B cell (primary cell): ENCODE data around the gene WDR62. TPM values are rescaled to one million over a fixed set of nuclear protein-coding genes. Genes with fewer than 3 reads are reported as not detected.
"Not testable (repeated sequence)": the region's sequence is repeated elsewhere in the genome, so short reads cannot be mapped to it uniquely, and the experiment has no call there.

Experiments used
- ATAC-seq: fragments of 200-7000 bp; cut with Tn5 transposase; one replicate; pipeline ENCODE4 v1.10.0; 2021; ENCODE audit warnings: low read depth, mild to moderate bottlenecking, moderate number of reproducible peaks, moderate library complexity
- CTCF ChIA-PET: fragments of 350-600 bp; sonication (Branson Sonifier 250); formaldehyde crosslinking; loops from one replicate; lab custom pipeline; 2021; ENCODE audit warnings: antibody characterized with exemption, inconsistent platforms; lab: Charles Lee
- POLR2A ChIA-PET: fragments of 350-600 bp; sonication (Branson Sonifier 250); formaldehyde crosslinking; loops from one replicate; lab custom pipeline; 2021; ENCODE audit warnings: antibody characterized with exemption; lab: Charles Lee
- DNase-seq: peaks from one replicate; pipeline ENCODE4 v3.0.0; 2013
- H2AFZ ChIP-seq: 2 replicates; pipeline ENCODE4 v1.6.1; 2012; ENCODE audit warnings: mild to moderate bottlenecking, low read depth, low read length; ENCODE audit not compliant: insufficient read depth, poor library complexity, severe bottlenecking
- H3K27ac ChIP-seq, 2 donors: 1 replicate in 1 of 2; 2 replicates in 1 of 2; pipeline ENCODE4 v1.5.1; 2012 to 2013; ENCODE audit warnings: low read length in 2 of 2, mild to moderate bottlenecking in 2 of 2, moderate library complexity in 1 of 2
- H3K27me3 ChIP-seq, 4 experiments: fragments of 200-600 bp in 1 of 4; sonication (generic) in 1 of 4; replicated peaks in 1 of 4; 1 replicate in 2 of 4; 2 replicates in 2 of 4; pipeline versions ENCODE4 v1.6.1 to v1.7.0; 2013 to 2016; ENCODE audit warnings: low read length in 3 of 4, mild to moderate bottlenecking in 2 of 4, mixed read lengths in 1 of 4, moderate library complexity in 1 of 4; ENCODE audit not compliant: insufficient read depth in 4 of 4, control insufficient read depth in 3 of 4; ENCODE audit errors: control extremely low read depth in 1 of 4
- H3K36me3 ChIP-seq, 2 experiments: replicated peaks in 1 of 2; 1 replicate in 1 of 2; 2 replicates in 1 of 2; pipeline versions ENCODE4 v1.6.1 to v1.7.1; 2013; ENCODE audit warnings: low read length in 1 of 2; ENCODE audit not compliant: insufficient read depth in 2 of 2, control insufficient read depth in 1 of 2; ENCODE audit errors: control extremely low read depth in 1 of 2, extremely low read depth in 1 of 2
- H3K4me1 ChIP-seq, 2 donors: fragments of 200-600 bp in 1 of 2; sonication (generic) in 1 of 2; 1 replicate in 1 of 2; 2 replicates in 1 of 2; pipeline versions ENCODE4 v1.5.1 to v1.6.1; 2013 to 2017; ENCODE audit warnings: low read length in 2 of 2; ENCODE audit not compliant: control insufficient read depth in 2 of 2, insufficient read depth in 2 of 2
- H3K4me2 ChIP-seq: replicated peaks from 2 replicates; pipeline ENCODE3; 2012; ENCODE audit warnings: mild to moderate bottlenecking, low read depth, low read length; ENCODE audit not compliant: poor library complexity, severe bottlenecking
- H3K4me3 ChIP-seq, 5 experiments: fragments of 200-600 bp in 1 of 5; sonication (generic) in 1 of 5; 1 replicate in 3 of 5; 2 replicates in 2 of 5; pipeline versions ENCODE4 v1.5.1 to v1.7.0; 2011 to 2016; ENCODE audit warnings: low read length in 4 of 5, mild to moderate bottlenecking in 4 of 5, low read depth in 2 of 5, control low read depth in 1 of 5, moderate library complexity in 1 of 5; ENCODE audit not compliant: insufficient read depth in 1 of 5; ENCODE audit errors: control extremely low read depth in 1 of 5, extremely low read depth in 1 of 5
- H3K79me2 ChIP-seq: fragments of 200-600 bp; sonication (generic); one replicate; pipeline ENCODE4 v1.6.0; 2016; ENCODE audit warnings: low read length; ENCODE audit not compliant: control insufficient read depth, insufficient read depth
- H3K9ac ChIP-seq: fragments of 200-600 bp; sonication (generic); 2 replicates; pipeline ENCODE4 v1.6.1; 2017; ENCODE audit warnings: mild to moderate bottlenecking, low read length, moderate library complexity
- H3K9me3 ChIP-seq, 3 donors: one replicate each; pipeline versions ENCODE4 v1.6.1 to v1.7.1; 2013; ENCODE audit warnings: low read length in 2 of 3; ENCODE audit not compliant: control insufficient read depth in 2 of 3, insufficient read depth in 1 of 3; ENCODE audit errors: control extremely low read depth in 1 of 3
- H4K20me1 ChIP-seq: 2 replicates; pipeline ENCODE4 v1.6.0; 2012; ENCODE audit warnings: mild to moderate bottlenecking, low read length; ENCODE audit not compliant: insufficient read depth, control insufficient read depth, poor library complexity, severe bottlenecking
- H3K27ac Mint-ChIP-seq: one replicate; pipeline ENCODE4 v1.8.0; 2021; ENCODE audit warnings: mixed read lengths
- H3K27me3 Mint-ChIP-seq: one replicate; pipeline ENCODE4 v1.8.0; 2021; ENCODE audit warnings: mixed read lengths
- H3K4me1 Mint-ChIP-seq: one replicate; pipeline ENCODE4 v1.8.0; 2021; ENCODE audit warnings: mixed read lengths
- H3K4me3 Mint-ChIP-seq: one replicate; pipeline ENCODE4 v1.8.0; 2021; ENCODE audit warnings: mixed read lengths
- H3K9me3 Mint-ChIP-seq: one replicate; pipeline ENCODE4 v1.8.0; 2022; ENCODE audit warnings: mixed read lengths; ENCODE audit not compliant: insufficient read depth
- EZH2 ChIP-seq: IDR thresholded peaks from 2 replicates; pipeline ENCODE4 v1.6.1; 2012; ENCODE audit warnings: borderline replicate concordance, low read depth, mild to moderate bottlenecking, moderate library complexity, low read length; ENCODE audit not compliant: insufficient read depth, poor library complexity, severe bottlenecking
- WGBS: methylation state at CpG from one replicate; pipeline ENCODE4 v1.1.5; 2013; ENCODE audit warnings: missing lambda C conversion rate; ENCODE audit not compliant: insufficient coverage; 5-methylcytosine and 5-hydroxymethylcytosine counted together
- intact Hi-C: fragments of 100-400 bp; cut with micrococcal nuclease; formaldehyde crosslinking; loops from one replicate; pipeline ENCODE4 v1.10.0; 2022
- polyA plus RNA-seq: library from polyadenylated mRNA; depleted of rRNA; stranded (reverse); fragments of >200 nt; gene quantifications from 2 replicates; pipeline ENCODE4 v1.2.3, GENCODE V29; 2012
- total RNA-seq, 2 donors: library from RNA; stranded (reverse); fragments of 120-200 nt in 1 of 2; gene quantifications; 1 replicate in 1 of 2; 2 replicates in 1 of 2; pipeline versions ENCODE4 v1.2.3 to v1.2.4, GENCODE V29; 2013 to 2022
- TF ChIP-seq, protein P1 (sequence below): fragments of 200-600 bp; IDR thresholded peaks from one replicate; pipeline ENCODE4 v1.8.0; 2022; ENCODE audit warnings: antibody characterized with exemption, mild to moderate bottlenecking

WDR62 gene
- total and polyA plus RNA-seq, 2 donors (not counting 1 experiment from before 2014, with no cell fraction given), result 1.8 to 1.9 TPM

DNA sequence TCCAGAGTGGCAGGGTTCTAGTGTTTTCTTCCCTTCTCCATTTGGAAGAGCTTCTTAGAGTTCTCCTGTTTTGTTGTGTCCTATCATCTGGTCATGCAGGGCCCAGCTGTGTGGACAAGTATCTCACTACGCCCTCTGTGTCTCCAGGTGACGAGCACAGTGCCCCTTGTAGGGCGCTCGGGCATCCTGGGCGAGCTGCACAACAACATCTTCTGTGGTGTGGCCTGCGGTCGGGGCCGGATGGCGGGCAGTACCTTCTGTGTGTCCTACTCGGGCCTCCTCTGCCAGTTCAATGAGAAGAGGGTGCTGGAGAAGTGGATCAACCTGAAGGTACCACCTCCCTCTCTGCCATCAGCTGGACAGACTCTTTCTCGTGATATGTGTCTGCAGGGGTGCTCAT, 13.0 kb downstream of the WDR62 start:
- Histone ChIP-seq H3K9ac (no peak overlapping the region), H3K9me3 (no peaks in the 10 kb centered on the region), H3K79me2 (no peaks in the 10 kb centered on the region), H3K27me3 (no peaks in the 10 kb centered on the region), H3K4me1 (no peaks in the 10 kb centered on the region), H3K4me3 (no peak overlapping the region), H3K4me2 (no peak overlapping the region), H4K20me1 (no peaks in the 10 kb centered on the region), H2AFZ (no peak overlapping the region), H3K27ac (no peak overlapping the region), H3K36me3 (no peaks in the 10 kb centered on the region)
- Mint-ChIP-seq H3K4me3 (no peak overlapping the region), H3K27me3 (no peaks in the 10 kb centered on the region), H3K9me3 (no peaks in the 10 kb centered on the region), H3K4me1 (no peaks in the 10 kb centered on the region), H3K27ac (no peak overlapping the region)
- CTCF ChIA-PET, result no interaction called here
- ATAC-seq (no peak), DNase-seq (no peak)
- POLR2A ChIA-PET, result interaction anchor here (0.9 kb wide), 1 partner anchor 168 kb away, joined by 5 read pairs; no protein-coding TSS in a partner anchor
- intact Hi-C loops, result no loop called here
- TF ChIP-seq, protein P1, sequence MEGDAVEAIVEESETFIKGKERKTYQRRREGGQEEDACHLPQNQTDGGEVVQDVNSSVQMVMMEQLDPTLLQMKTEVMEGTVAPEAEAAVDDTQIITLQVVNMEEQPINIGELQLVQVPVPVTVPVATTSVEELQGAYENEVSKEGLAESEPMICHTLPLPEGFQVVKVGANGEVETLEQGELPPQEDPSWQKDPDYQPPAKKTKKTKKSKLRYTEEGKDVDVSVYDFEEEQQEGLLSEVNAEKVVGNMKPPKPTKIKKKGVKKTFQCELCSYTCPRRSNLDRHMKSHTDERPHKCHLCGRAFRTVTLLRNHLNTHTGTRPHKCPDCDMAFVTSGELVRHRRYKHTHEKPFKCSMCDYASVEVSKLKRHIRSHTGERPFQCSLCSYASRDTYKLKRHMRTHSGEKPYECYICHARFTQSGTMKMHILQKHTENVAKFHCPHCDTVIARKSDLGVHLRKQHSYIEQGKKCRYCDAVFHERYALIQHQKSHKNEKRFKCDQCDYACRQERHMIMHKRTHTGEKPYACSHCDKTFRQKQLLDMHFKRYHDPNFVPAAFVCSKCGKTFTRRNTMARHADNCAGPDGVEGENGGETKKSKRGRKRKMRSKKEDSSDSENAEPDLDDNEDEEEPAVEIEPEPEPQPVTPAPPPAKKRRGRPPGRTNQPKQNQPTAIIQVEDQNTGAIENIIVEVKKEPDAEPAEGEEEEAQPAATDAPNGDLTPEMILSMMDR, result no peak
- no peak for TF ChIP-seq EZH2
- WGBS, result 97% methylated on average over 10 of the region's 11 CpGs

DNA sequence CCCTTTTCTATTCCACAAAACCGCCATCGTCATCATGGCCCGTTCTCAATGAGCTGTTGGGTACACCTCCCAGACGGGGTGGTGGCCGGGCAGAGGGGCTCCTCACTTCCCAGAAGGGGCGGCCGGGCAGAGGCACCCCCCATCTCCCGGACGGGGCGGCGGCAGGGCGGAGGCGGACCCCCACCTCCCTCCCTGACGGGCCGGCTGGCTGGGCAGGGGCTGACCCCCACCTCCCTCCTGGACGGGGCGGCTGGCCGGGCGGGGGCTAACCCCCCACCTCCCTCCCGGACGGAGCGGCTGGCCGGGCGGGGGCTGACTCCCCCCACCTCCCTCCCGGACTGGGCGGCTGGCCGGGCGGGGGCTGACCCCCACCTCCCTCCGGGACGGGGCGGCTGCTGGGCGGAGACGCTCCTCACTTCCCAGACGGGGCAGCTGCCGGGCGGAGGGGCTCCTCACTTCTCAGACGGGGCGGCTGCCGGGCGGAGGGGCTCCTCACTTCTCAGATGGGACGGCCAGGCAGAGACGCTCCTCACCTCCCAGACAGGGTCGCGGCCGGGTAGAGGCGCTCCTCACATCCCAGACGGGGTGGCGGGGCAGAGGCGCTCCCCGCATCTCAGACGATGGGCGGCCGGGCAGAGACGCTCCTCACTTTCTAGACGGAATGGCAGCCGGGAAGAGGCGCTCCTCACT, 14.3 kb downstream of the WDR62 start:
- H3K4me3 ChIP-seq, H3K27me3 Mint-ChIP-seq, H3K36me3 ChIP-seq, H3K4me1 ChIP-seq, H3K27ac Mint-ChIP-seq, H3K9me3 Mint-ChIP-seq, H2AFZ ChIP-seq, H3K27ac ChIP-seq, H3K9me3 ChIP-seq, H3K4me2 ChIP-seq, H3K27me3 ChIP-seq, intact Hi-C loops, H3K4me3 Mint-ChIP-seq, POLR2A ChIA-PET, H3K4me1 Mint-ChIP-seq, ATAC-seq, H3K9ac ChIP-seq, DNase-seq, H3K79me2 ChIP-seq, CTCF ChIA-PET, H4K20me1 ChIP-seq: not testable (repeated sequence)
- 100% methylated on average over 11 of the region's 57 CpGs for WGBS
